ENCODE results near the gene SERPINE2.
A peak's percentile ranks its signal among the peaks of the same experiment; 100 is the strongest.

SERPINE2 gene

DNA sequence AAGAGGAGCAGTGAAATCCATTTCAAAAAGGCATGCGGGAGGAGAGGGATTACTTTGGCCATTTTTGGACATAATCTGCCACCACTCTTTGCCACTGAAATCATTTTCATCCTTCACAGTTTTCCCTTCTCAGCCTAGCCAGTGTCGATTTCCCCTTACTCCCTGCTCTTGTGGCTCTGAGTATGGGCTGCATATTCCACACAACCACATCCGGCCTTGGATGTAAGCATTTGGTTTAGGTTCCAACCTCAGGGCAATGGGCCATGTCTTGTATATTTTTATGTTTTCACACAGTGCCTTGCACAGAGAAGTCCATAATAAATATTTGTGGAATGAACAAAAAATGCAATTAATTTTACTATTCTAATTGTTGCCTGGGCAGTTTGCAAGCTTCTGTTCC is 7.7 kb upstream of the SERPINE2 start:
- no peak for DNase-seq (ENCODE audit: low read depth in 1 of 2, low spot score in 1 of 2)

DNA sequence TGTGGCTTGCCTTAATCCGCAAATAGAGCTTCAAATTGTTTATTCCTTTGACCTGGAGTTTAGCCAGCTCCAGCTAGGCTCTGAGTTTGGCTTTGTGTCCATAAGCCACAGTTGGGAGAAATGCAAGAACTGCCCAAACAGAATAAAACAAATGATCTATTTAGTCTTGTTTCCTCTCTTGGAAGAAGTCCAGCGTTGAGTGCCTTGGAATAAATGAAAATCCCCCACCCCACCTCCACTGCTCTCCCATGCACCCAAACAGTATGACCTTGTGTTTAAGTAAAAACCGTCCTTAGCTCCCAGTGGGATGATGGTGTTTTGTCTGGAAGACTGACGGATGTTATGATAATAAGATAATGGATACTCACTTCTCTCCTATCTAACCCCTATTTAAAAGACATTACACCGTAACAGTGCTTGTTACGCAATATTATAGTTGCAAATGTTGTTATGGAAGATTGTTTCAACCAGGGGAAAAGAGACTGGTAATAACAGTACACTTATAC is 3.2 kb upstream of the SERPINE2 start:
- DNase-seq (ENCODE audit: low read depth in 1 of 2, low spot score in 1 of 2): no peak

DNA sequence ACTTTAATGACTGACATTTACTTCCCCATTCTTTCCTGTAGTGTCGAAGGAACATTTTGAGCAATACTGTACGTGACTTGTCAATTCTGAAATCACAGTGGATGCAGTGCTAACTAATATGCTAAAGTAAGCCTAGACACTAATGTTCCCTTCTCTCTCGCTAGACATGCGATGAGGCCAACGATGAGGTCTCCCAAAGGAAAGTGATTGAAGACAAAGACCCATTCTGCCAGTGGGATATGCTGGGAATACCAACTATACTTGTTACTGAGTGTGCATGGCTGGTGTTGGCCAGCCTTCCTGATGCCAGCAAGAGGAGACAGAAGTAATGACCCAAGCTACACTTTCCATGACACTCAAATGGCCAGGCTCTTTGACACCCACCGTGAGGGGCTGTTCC is 2.5 kb upstream of the SERPINE2 start:
- no peak for DNase-seq (ENCODE audit: low read depth in 1 of 2, low spot score in 1 of 2)

DNA sequence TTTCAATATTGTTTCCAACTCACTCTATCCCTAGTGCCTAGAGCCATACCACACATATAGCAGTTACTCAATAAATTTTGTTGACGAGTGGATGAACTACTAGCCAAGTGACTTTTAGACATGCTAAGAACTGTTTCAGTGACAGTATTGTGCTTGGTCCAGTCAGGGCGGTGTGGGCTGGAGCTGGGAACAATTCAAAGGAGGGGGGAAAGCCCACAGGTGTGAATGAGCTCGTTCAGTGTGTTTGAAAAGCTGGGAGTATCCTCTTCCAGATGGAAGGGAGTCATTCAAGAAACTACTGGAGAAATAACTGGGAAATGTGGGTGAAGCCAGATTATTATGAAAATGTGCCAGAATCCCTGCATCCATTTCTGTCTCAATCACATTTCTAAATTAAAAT is 1.7 kb upstream of the SERPINE2 start:
- DNase-seq (ENCODE audit: low read depth in 1 of 2, low spot score in 1 of 2): no peak

DNA sequence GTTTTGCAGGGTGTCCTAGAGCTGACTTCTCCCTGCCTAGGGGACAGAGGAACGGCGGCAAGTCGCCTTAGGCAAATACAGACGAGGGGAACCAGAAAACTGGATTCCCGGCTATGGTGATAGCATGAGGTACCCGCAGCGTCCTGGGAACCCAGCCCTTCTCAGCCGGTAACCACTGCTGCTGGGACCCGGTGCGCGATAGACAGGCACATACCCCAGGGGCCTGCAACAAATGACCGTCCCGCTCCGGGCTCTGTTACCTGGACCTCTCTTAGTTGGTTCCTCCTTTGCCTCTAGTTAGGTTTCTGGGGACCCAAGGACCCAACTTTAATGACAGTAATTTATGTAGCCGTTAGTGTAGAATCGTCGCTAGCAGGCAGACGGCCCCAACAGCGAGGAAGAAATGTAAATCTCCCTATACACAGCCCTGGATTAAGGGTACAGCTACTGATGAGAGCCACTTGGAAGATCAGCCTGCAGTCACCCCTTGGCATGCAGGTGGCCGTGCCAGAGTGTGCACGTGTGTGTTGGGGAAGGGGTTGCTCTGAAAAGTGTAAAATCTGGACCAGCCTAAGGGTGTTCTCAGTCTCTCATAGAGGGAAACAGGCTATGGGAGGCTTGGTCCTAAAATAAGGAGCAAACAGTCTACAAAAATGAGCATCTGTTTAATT is 819 bp upstream of the SERPINE2 start:
- no peak for DNase-seq (ENCODE audit: low read depth in 1 of 2, low spot score in 1 of 2)

DNA sequence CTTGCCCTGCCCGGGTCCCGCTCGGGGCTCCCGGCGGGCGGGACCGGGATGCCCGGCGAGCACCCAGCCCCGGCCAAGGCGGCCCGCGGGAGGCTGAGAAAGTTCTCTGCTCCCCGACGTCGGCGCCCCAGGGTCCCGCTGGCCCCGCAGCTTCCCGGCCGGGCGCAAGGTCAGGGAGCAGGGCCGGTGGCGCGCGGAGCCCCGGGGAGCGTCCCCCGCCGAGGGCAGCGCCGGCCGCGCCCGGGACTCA is 331 bp downstream of the SERPINE2 start:
- no peak for DNase-seq (ENCODE audit: low read depth in 1 of 2, low spot score in 1 of 2)

DNA sequence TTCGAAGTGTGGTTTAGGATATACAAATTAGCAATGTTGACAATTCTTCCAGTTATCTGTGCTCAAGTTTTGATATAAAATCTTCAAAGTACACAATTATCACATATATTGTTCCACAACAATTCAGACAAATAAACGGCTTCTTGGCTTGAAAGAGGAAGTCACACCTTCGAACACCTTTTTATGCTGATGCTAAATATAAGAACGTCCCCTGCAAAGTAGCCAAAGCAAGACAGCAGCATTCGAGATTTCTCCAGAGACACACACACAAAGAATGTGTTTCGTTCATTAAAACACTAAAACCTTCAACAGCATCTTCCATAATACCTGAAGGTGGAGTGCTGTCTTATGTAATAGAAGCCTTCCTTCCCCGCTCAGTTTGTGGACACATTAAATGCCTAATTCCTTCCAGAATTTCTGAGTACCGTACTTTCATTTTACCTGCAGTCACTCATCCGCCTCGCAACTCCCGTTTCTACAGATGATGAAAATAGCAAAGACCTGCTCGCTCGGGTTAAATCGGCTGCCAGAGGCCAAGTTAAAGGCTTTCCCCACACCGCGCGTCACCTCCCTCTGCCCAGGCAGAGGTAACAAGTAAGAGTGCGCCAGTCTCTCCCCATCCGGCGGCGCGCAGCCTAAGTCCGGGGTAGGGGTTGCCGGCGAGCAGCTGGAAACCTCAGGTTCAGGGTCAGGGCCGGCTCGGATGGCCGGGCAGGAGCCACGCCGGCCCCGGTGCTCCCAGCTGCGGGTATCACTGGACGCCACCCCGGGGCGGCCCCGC is 847 bp downstream of the SERPINE2 start:
- no peak for DNase-seq (ENCODE audit: low read depth in 1 of 2, low spot score in 1 of 2)

DNA sequence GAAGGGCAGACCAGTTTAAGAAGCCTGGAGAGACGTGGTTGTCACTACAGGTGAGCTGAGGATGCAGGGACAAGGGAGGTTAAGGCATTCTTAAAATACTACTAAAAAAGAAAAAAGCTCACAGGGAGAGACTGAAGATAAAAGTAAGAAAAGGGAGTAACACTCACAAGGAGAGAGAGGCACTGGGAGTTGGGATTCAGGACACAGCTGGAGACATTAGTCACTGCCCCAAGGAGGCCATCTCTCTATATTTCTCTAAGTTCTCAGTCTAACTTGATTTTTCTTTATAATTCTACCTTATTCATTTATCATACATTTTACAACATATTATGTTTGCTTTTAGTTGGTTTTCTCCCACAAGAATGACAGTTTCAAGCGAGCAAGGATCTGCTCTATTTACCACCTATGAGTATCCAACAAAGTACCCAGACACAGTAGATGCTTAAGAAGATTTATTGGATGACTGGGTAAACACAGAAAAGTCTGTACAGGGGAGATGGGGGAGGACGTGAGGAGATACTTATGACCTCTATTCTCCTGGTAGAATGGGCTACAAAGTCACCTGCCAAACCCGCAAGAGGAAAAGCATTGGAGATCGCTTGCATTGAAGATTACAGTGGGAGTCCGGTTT is 2.2 kb downstream of the SERPINE2 start:
- DNase-seq (ENCODE audit: low read depth in 1 of 2, low spot score in 1 of 2): no peak

DNA sequence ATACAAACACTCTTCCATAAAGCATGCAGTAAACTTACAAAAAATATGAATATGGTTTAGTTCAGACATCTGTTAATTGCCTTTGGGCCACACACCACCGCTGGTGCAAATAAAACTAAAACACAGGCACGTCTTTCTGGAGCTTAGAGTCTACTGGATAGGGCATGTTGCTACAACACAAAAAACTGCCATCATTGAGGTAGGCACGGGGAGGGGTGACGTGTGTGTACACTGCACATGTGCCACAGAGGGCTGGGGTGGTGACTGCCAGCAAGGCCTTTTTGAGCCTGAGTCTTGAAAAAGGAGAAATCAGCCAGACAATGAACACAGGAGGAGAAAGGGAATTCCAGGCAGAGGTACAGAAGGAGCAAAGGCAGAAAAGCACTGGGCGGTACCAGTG is 5.1 kb downstream of the SERPINE2 start:
- no peak for DNase-seq (ENCODE audit: low read depth in 1 of 2, low spot score in 1 of 2)

DNA sequence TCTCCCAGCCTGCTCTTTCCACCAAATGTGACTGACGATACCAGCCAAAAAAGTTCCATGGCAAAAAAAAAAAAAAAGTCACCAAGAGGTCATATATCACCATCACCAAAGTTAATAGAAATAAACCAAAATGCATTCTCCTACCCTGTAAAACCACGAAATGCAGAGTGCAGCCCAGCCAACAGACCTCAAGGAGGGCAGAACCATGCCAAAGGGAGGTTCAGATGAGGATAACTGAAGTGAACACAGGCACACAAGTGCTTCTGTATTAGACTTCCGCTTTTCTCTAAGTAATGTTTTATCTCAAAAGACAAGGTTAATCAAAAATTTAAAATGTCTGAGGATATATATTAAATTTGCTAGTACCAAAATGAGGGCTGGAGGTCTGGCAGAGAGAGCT is 5.5 kb downstream of the SERPINE2 start:
- DNase-seq (ENCODE audit: low read depth in 1 of 2, low spot score in 1 of 2): no peak

DNA sequence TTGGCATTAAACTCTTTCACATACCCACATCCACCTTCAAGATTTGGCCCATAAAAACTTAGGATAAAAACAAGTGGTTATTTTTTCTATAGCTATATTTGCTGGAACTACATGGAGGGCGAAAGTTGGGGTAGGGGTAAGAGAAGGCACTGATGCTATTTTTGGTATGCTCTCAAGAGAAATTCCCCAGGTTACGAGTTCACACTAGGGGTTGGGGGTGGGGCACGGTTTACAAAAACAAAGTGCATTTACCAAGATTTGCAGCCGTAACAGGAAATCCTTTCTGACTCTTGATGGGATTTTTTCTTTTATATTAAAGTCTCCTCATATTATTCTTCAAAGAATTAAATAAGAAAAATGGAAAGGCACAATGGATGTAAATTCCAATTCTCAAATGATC is 6.8 kb downstream of the SERPINE2 start:
- DNase-seq (ENCODE audit: low read depth in 1 of 2, low spot score in 1 of 2): no peak

DNA sequence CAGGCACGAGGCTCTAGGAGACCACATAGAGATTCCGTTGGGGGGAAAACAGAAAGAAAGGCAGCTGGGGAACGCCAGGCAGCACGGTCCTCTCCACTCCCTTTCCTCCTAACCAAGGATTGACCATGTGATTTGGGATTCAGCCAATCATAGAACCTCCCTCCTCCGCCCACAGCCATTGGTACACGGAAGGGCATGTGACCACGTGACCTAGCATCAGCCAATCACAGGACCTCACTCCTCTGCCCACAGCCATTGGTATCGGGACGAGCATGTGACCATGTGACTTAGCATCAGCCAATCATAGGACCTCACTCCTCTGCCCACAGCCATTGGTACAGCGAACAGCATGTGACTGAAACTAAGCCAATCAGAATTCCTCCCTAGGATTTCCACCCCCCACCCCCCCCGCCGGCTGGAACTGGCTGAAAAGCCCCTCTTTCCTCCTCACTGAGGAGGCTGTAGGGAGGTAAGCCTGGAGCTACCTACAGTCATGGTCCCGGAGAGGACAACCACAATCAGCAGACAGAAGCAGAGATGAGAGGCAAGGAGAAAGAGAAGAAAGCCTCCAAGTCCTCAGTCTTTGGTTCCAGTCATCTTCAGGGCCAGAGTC is 7.6 kb downstream of the SERPINE2 start:
- DNase-seq (ENCODE audit: low read depth in 1 of 2, low spot score in 1 of 2): no peak

DNA sequence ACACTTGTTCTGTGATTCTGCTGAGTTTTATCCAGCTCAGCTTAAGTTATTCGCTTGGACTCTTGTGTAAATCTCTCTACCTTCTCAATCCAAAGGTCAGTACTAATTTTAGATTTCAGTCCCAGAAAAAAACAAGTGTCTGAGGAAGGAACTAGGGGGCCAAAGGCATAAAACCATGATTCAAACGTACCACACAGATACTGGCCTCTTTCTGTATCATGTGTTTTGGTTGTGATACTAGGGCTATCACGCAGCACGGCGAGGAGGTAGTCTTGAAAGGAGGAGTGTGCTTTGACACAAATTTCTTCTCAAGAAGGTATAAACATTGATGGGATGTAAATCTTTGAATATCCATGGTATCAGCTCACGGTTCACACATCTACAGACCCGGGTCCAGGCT is 8.3 kb downstream of the SERPINE2 start:
- DNase-seq (ENCODE audit: low read depth in 1 of 2, low spot score in 1 of 2): no peak

DNA sequence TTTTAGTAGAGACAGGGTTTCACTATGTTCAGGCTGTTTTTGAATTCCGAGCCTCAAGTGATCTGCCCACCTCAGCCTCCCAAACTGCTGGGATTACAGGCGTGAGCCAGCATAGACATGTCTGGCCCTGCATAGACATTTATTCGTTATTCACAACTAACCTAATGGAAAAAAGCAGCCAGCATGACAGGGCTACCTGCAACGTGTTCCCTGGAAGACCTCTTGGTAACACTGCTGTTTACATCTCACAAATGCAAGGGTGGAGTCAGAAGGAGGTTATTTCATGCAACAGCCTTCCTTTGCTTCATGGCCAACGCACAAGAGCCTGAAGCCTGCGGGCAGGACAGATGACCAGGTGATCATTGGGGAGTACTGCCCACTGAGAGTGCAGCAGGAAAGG is 9.2 kb downstream of the SERPINE2 start:
- no peak for DNase-seq (ENCODE audit: low read depth in 1 of 2, low spot score in 1 of 2)

DNA sequence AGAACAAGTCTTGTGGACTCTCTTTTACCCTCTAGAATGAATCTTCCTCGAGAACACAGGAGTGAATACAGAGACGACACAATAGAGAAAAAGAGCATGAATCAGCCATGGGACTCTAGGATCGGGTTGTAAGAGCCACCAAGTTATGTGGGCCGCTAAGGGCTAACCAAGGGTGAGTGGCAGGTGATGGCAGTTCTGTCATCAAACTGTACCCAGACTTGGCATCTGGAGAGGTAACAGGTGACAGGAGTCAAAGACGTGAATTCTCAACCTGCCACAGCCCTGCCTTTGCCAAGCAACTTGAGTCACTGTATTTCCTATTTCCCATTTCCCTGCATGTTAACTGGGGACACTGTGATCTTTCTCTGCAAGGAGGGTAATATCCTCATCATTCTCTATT is 11.2 kb downstream of the SERPINE2 start:
- DNase-seq (ENCODE audit: low read depth in 1 of 2, low spot score in 1 of 2): no peak

DNA sequence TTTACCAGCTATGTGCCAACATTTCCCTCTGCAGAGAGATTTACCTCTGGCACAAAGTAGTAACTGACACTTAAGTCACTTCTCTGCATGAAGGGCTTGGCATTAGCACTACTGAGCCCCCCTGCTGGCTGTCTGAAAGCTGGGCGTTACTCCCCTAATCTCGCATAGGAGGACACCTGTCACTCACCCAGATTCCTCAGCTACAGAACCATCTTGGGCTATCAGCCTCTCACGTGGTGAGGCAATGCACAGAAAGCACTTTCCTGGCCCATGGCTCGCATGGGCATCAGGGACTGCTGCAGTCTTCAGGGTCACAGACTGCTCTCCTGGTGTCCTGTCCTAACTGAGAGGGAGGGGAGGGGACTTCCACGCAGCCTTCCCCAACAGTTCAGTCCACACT is 12.0 kb downstream of the SERPINE2 start:
- DNase-seq (ENCODE audit: low read depth in 1 of 2, low spot score in 1 of 2): no peak

DNA sequence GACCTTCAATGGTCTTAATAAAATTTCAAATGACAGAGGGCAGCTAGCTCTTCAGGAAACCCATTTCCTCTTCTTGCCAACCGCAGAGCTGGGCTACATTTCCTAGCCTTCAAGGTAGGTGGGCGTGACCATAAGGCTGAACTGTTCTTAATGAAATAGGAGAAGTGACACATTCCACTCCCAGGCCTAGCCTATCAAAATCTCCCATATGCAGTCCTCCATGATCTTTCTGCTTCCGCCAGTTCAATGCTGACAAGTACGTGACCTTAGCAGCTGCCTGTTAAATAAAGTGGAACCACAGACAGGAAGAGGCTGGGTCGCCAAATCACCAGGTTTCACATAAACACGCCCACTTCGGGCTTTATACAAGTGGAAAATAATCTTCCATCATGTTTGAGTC is 13.2 kb downstream of the SERPINE2 start:
- DNase-seq (ENCODE audit: low read depth in 1 of 2, low spot score in 1 of 2): peak in 1 of 2 donors; percentile 16

DNA sequence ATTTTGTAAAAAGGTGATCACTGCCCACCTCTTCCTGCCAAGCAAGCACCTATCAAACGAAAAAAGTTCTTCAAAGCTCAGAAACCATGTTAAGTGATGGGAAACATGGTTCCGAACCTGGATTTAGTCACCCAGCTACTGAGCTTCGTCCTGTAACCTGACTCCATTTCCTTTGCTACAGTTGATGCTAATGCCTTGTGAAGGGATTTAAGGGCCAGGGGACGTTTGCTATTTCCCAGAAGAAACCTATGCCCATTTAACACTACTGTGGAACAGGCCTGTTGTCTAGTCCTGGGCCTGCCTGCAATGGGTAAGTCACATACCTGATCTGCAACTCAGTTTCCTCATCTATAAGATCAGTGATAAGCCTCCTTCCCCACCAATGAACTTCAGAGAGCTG is 14.8 kb downstream of the SERPINE2 start:
- no peak for DNase-seq (ENCODE audit: low read depth in 1 of 2, low spot score in 1 of 2)

DNA sequence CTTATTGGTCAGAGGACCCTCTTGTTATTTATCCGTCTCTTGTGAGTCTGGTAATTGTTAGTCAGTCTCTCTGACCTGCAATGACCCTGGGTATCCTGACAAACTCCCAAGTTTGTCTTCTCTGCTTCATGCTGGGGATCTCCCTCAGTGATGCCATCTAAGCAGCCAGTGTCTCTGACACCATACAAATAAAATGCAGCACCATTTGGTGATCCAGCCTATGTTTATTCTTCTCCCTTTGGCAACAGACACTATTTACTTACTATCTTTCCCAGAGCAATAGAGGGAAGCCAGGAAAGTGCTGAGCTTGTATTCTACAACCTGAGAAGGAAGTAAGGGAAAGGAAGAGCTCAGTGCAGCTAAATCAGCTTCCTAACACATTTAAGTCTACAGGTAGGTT is 15.9 kb downstream of the SERPINE2 start:
- no peak for DNase-seq (ENCODE audit: low read depth in 1 of 2, low spot score in 1 of 2)

DNA sequence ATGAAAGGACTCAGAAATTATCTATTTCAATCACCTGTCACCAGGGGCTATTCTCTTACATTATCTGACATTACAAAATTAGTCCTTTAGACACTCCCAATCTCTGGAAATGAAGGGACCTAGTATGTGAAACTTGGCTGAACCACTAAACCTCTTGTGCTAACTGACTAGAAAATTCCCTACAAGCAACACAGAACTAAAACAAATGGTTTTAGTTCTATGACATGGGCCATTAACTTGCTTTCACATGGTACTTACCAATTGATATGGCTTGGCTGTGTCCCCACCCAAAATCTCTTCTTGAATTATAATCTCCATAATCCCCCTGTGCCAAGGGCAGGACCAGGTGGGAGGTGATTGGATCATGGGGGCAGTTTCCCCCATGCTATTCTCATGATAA is 16.6 kb downstream of the SERPINE2 start:
- no peak for DNase-seq (ENCODE audit: low read depth in 1 of 2, low spot score in 1 of 2)

DNA sequence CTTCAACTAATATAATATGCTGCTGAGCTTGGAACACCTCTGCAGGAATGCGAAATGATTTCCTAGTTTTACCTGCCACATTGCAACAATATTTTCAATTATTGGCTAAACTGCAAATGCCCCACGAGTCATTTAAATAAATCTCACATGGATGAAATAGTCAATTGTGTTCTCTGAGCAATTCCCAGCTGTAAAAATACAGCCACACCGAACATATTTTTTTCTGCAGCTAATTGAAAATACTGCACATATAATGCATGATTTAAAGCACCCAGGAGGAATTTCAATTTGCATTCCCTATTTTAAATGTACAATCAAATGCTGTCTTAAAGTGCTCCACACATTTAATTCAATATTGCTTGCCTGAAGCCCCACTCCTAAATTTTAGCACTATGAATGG is 18.6 kb downstream of the SERPINE2 start:
- no peak for DNase-seq (ENCODE audit: low read depth in 1 of 2, low spot score in 1 of 2)

DNA sequence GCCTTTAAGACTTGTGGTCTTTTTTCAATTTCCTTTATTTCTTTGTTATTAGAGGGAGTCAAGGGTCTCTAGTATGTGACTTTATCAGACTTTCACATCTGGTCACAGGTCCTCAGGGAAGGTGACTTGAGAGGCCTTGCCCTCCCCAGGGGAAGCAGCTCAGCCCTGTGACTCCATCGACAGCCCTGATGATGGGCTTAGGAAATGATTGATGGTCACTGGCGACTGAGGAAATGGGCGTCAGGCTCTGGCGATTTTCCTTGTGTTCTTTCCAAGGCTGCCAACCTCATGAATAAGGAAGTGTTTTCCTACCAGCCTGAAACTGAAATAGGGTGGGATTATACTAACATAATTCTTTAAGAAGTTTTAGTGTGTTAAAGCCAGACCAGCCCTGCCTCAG is 21.1 kb downstream of the SERPINE2 start:
- no peak for DNase-seq (ENCODE audit: low read depth in 1 of 2, low spot score in 1 of 2)

Data from activated T-helper 1 cell treated with anti-CD3 and anti-CD28 coated beads, Interleukin-2, amount 50 U/mL, for 16 hours (primary cell).